ENCODE results near the gene USP49. TPM values are rescaled to one million over a fixed set of nuclear protein-coding genes. Genes with fewer than 3 reads are reported as not detected.

USP49 gene
- total RNA-seq, 1 experiment from 2014 or later = 7.0 TPM

DNA sequence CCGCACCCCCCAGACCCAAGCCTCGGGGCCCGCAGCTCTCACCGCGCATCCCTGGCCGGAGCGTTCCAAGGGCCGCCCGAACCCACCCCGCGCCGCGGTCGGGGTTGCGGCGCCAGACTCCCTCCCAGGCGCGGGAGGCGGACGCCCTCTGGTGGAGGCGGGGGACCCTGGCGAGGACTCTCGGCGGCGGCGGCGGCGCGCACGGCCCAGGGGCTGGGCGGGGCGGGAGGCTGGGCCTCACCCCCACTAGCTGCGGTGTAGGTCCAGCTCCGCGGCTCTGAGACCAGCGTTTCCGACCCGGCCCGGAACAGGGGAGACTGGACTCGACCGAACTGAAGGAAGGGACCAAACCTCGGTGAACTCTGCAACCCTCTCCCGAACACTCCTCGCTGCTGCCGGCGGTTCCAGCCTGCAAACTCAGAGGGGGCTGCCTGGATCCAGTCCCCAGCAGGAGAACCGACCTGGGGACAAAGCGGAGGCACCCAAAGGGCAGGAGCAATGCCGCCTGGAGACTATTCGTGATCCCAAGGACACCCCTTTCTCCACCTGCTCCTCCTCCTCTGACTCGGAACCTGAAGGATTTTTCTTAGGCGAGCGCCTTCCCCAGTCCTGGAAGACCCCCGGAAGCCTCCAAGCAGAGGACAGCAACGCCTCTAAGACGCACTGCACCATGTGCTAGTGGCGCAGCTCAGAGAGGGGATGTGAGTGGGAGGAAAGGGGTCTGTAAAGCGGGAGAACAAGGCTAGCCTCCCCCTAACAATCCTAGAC lies 108.5 kb downstream of the USP49 start:
- CTCF ChIA-PET = interaction anchor here (0.5 to 3.2 kb wide), 22 partner anchors 8 to 419 kb away, joined by 3 to 29 read pairs (median 3); partner anchors contain the start of genes BYSL, MED20 and TAF8
- Mint-ChIP-seq H3K27ac (ENCODE audit: unreplicated experiment) (peak overlapping the region; percentile 94), H3K4me1 (ENCODE audit: low read depth, unreplicated experiment) (peaks cover 43% of the 10 kb centered on the region), H3K36me3 (ENCODE audit: insufficient read depth, unreplicated experiment) (peaks cover 56% of the 10 kb centered on the region), H3K9me3 (ENCODE audit: low read depth, unreplicated experiment) (no peaks in the 10 kb centered on the region), H3K27me3 (ENCODE audit: unreplicated experiment) (no peaks in the 10 kb centered on the region), H3K4me3 (ENCODE audit: low read depth, unreplicated experiment) (peak overlapping the region; percentile 95)
- no TSS peak for BruUV-seq (replicated peaks)
- intact Hi-C loops (cut with micrococcal nuclease; ENCODE audit: unreplicated experiment) = loop anchor here (10.0 kb wide), 1 partner anchor 428 kb away; the partner anchor contains the start of gene MRPS10
- TF ChIP-seq, protein P1, sequence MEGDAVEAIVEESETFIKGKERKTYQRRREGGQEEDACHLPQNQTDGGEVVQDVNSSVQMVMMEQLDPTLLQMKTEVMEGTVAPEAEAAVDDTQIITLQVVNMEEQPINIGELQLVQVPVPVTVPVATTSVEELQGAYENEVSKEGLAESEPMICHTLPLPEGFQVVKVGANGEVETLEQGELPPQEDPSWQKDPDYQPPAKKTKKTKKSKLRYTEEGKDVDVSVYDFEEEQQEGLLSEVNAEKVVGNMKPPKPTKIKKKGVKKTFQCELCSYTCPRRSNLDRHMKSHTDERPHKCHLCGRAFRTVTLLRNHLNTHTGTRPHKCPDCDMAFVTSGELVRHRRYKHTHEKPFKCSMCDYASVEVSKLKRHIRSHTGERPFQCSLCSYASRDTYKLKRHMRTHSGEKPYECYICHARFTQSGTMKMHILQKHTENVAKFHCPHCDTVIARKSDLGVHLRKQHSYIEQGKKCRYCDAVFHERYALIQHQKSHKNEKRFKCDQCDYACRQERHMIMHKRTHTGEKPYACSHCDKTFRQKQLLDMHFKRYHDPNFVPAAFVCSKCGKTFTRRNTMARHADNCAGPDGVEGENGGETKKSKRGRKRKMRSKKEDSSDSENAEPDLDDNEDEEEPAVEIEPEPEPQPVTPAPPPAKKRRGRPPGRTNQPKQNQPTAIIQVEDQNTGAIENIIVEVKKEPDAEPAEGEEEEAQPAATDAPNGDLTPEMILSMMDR (IDR thresholded peaks at IDR 0.05; ENCODE audit: unreplicated experiment) = peak; percentile 77
- DNase-seq = peak; percentile 96

DNA sequence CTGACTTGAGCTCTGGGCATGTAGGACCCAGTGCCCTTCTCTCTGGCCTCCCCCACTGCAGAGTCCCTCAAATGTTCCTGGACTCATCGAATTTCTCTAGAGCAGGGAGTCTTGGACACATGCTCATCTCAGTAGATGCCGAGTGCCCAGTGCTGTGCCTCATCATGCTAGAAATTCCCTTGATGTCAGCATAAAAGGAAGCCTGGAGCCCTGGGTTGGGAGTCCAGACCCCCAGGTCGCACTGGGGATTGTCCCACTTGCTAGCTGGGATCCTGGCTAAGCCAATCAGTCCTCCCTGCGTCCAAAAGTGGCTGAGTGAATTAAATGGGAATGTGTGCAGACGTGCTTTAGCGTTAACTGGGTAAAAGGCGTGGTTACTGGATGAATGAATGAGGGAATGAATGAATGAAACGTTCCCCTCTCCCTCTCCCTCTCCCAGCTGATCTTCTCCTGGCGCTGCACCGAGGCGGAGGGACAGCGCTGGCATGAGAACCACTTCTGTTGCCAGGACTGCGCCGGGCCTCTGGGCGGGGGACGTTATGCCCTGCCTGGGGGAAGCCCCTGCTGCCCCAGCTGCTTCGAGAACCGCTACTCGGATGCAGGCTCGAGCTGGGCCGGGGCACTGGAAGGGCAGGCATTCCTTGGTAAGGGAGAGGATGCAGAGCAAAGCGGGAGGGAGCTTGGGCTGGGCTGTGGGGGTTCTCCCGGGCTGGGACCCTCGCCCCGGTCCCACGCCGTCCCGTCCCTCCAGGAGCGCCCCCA lies 109.3 kb downstream of the USP49 start:
- H3K4me1 Mint-ChIP-seq (ENCODE audit: low read depth, unreplicated experiment) = peaks cover 51% of the 10 kb centered on the region
- TF ChIP-seq, protein P1 (IDR thresholded peaks at IDR 0.05; ENCODE audit: unreplicated experiment) = no peak

DNA sequence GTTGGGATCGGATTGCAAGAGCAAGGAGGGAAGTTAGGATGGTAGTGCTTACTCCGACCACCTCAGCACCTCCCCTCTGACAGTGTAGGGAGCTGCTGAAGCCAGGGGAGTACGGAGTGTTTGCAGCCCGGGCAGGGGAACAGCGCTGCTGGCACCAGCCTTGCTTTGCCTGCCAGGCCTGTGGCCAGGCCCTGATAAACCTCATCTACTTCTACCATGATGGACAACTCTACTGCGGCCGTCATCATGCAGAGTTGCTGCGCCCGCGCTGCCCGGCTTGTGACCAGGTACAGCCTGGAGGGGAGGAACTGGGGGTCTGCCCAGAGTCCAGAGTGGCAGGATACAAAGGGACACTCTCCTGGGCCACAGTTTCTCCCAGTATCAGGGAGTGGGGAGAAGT lies 109.9 kb downstream of the USP49 start:
- BruUV-seq (replicated peaks) = no TSS peak
- no peaks in the 10 kb centered on the region for H3K27me3 Mint-ChIP-seq (ENCODE audit: unreplicated experiment)

More for the DNA sequence above, 109.3 kb downstream of the USP49 start:
- BruUV-seq (replicated peaks) = no TSS peak
- intact Hi-C loops (cut with micrococcal nuclease; ENCODE audit: unreplicated experiment) = loop anchor here (10.0 kb wide), 1 partner anchor 429 kb away; the partner anchor contains the start of gene MRPS10
- Mint-ChIP-seq H3K27me3 (ENCODE audit: unreplicated experiment) (no peaks in the 10 kb centered on the region), H3K36me3 (ENCODE audit: insufficient read depth, unreplicated experiment) (peaks cover 57% of the 10 kb centered on the region), H3K27ac (ENCODE audit: unreplicated experiment) (peak overlapping the region; percentile 46), H3K4me3 (ENCODE audit: low read depth, unreplicated experiment) (peak overlapping the region; percentile 95), H3K9me3 (ENCODE audit: low read depth, unreplicated experiment) (no peaks in the 10 kb centered on the region)
- no peak for DNase-seq
- CTCF ChIA-PET = interaction anchor here (0.6 to 3.2 kb wide), 10 partner anchors 8 to 418 kb away, joined by 3 to 29 read pairs (median 4); partner anchors contain the start of genes BYSL, MED20 and TAF8

More for the DNA sequence above, 109.9 kb downstream of the USP49 start:
- Mint-ChIP-seq H3K36me3 (ENCODE audit: insufficient read depth, unreplicated experiment) (peaks cover 60% of the 10 kb centered on the region), H3K4me1 (ENCODE audit: low read depth, unreplicated experiment) (peaks cover 53% of the 10 kb centered on the region), H3K9me3 (ENCODE audit: low read depth, unreplicated experiment) (no peaks in the 10 kb centered on the region), H3K4me3 (ENCODE audit: low read depth, unreplicated experiment) (peak overlapping the region; percentile 10), H3K27ac (ENCODE audit: unreplicated experiment) (no peak overlapping the region)
- TF ChIP-seq, protein P1 (IDR thresholded peaks at IDR 0.05; ENCODE audit: unreplicated experiment) = no peak
- no peak for DNase-seq
- CTCF ChIA-PET = interaction anchor here (0.6 to 3.2 kb wide), 7 partner anchors 40 to 260 kb away, joined by 3 to 29 read pairs (median 4); partner anchors contain the start of genes BYSL and MED20
- intact Hi-C loops (cut with micrococcal nuclease; ENCODE audit: unreplicated experiment) = loop anchor here (10.0 kb wide), 1 partner anchor 430 kb away; the partner anchor contains the start of gene MRPS10

All from Calu3 (cell line).